Activated T-cell treated with anti-CD3 and anti-CD28 coated beads for 4 hours (primary cell): Measurements from ENCODE around the gene RPS27.

Source experiments
- DNase-seq: peaks from one replicate; pipeline ENCODE4 v3.0.0-alpha.2; 2020

Gene RPS27

GRCh38 chr1:153990468-153991150 lies at the start of gene RPS27:
Gene RPS27 (plus strand): TSS chr1:153990762. CDS start chr1:153990797, 35 bp downstream.
- DNase-seq = peak; percentile 79

DNA sequence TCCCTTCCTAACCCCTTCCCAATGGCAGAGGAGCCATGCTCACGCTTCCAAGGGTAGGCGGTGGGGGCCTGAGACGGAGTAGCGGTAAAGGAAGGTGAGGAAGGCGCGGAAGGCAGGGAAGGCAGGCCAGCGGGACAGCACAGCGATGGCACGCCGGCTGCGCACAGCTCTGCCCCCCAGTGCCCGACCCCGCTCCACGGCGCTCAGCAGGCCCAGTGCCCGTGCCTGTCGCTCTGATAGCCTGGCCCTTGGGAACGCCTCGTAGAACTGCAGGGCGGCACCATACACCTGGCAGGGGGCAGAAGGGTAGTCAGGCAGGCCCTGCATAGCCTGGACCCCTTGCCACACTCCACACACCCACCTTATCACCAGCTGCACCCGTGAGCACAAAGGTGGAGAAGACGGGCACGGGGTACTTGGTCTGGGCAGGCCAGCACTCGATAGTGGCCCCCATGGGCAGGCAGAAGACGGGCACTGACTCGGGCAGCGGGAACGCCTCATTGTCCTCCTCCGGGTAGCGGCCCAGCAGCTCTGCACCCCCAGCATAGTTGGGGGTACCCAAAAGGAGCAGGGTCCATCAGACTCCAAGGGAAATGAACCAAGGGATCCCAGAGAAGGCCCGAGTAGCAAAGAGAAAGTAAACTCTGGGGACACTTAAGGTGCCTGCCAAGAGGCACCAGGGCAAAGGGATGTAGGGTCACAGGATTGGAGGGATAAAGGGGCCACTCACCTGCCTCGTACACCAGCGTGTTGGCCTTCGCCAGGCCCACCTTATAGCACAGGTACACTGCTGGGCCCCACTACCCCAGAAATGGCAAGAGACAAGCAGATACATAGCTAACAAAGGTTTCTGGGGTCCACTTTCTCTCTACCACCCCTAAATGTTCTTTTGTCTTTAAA lies 48.5 kb upstream of the RPS27 start:
- no peak for DNase-seq

- DNase-seq = no peak
Observed at GRCh38 chr1:153942766-153943549, 47.6 kb upstream of the RPS27 start.

DNA sequence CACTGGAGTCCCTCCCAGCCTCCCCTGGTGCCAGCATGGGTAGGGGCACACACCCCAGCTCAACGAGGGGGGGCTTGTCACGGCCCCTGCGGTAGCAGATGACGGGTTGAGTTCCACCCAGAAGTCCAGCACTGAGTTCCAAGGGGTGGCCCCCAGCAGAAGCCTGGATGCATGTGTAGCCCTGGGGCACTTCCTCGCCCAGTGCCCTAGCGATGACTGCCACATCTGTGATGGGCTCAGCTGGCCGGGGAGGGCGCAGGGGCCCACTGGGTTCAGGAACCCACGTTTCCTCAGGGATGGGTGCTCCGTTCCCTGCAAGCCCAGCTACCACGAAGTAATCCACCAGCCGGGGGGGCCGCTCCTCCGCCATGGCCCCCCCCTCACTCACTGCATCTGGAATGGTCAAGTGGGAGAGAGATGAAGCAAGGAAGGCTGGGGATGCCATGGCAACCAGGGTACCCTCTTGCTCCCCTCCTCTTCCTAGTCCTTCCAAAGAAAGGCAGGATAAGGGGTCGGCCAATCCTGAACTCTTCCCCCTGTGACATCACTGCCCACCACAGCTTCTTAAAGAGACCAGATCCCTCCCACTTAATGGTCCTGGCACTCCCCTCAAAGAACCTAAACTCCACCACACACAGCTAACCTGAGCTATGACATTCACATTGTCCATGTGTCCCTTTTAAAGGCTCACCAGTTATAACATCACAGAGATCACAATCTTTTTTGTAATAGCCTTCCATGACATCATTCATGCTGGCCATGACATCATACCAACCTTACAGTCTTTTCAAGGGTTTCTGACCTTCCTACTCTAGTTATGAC lies 46.3 kb upstream of the RPS27 start:
- no peak for DNase-seq

DNA sequence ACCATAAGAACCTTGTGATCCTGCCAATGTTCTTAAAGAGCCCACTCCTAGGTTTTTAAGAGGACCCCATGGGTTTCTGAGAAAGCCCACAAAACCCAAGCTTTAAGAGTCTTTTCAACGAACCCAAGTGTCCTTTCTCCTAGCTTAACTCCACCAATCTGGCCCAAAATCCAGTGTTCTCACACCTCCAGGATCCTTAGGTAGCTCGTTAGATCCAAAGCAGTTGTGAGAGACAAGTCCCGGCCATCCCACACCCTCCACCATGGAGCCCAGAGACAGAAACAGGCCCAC lies 45.8 kb upstream of the RPS27 start:
- DNase-seq = no peak

GRCh38 chr1:153945131-153945794 lies 45.3 kb upstream of the RPS27 start:
- peak; percentile 58 for DNase-seq

- peak; percentile 50 for DNase-seq
Observed at GRCh38 chr1:153945795-153946621, 44.6 kb upstream of the RPS27 start.

DNA sequence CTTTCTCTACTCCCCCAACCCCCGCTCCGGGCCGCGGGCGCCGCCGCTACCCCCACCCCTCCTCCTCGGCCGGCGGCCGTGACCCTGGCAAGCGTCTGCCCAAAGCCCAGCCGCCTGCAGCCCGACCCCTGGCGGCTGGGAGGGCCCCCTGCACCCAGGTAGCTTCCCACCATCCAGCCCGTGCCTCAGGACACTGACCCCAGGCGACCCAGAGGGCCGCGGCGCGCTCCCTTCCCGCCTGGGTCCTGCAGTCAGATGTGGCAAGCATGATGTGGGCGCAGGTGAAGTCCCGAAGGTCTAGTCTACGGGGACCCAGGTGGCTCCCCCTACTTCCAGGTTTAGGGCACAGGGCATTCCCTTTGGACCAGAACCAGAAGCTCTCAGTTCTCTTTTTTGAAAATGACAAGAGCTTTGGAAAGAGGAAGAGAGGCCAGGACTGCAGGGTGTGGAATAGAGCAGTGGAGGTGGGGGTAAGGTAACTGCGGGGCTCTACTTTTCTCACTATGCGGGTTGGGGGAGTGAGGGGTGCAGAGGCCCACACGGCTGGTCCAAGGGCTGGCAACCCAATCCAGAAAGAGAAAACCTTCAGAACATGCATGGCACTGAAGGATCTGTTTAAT lies 43.8 kb upstream of the RPS27 start, which contains the start of gene DENND4B:
Gene DENND4B (minus strand): TSS at position 97 of the 620 bp plus-strand sequence. CDS start 2,344 bp downstream, outside the sequence.
- DNase-seq = peak; percentile 55

GRCh38 chr1:153951183-153951582 lies 39.4 kb upstream of the RPS27 start:
- no peak for DNase-seq

- DNase-seq = no peak
Observed at GRCh38 chr1:153951801-153952200, 38.8 kb upstream of the RPS27 start.

GRCh38 chr1:153953859-153954365 lies 36.6 kb upstream of the RPS27 start:
- no peak for DNase-seq

GRCh38 chr1:153954826-153955225 lies 35.7 kb upstream of the RPS27 start:
- no peak for DNase-seq

DNA sequence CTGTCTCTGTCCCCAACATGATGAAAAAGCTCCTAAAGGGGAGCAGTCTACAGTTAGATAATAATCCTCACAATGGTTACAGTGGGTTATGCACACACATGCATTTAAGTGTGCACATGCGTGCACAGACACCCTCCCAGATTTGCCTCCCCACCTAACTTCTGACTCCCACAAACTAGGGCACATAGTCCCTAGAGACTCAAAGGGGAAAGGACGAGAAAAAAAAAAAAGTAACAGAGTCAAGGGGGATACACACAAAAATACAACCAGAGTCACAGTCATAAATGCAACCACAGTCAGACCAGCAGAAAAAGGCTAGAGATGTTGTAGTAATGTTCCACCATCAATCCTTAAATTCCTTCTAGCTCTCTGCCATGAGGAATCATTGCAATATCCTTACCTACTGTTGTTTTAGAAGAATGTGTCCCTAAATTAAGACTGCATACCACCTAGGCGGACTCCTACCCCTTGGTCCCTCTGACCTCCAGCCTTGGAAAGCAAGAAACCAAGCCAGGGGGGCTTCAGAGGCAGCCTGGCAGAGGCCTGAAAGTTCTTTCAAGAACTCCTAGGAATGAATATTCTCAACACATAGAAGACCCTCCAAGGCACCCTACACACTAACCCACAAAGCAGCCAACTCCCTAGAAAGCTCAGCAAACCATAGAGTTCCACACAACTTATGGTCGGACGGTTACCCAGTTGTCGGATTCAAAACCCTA lies 33.4 kb upstream of the RPS27 start:
- no peak for DNase-seq

DNA sequence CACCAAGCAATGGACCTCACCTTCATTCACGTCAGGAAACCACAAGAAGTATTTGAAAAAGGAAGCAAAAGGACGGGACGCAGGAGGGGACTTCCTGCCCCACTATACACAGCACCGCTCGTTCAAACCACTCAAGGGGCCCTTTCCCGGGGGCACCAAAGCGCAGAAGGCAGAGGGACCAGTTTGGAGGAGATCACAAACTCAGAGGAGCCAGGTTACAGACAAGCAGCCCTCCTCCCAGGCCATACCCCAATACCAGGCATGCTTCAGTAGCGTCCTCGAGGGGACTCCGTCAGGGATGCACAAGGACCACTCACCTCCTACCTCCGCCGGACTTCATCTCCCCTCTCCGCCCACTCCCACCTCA lies 32.8 kb upstream of the RPS27 start:
- no peak for DNase-seq

- peak; percentile 97 for DNase-seq
Observed at GRCh38 chr1:153958111-153958960, 32.2 kb upstream of the RPS27 start, which contains the start of gene CRTC2. Gene CRTC2 (minus strand): TSS chr1:153958612. CDS start chr1:153958497, 115 bp downstream.

DNA sequence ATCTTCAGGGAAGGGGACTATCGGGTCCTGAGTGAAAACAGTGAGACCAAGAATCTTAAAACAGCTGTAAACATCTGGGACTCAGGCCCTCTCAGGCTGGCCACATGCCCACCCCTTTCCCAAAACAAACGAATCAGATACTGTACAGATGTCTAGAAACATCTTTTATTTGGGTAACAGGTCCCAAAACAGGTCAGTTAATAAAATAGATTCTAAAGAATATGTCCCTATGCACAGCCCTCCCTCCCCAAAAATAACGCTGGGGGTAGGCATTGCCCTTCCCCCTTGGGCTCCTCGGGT lies 31.7 kb upstream of the RPS27 start:
- DNase-seq = no peak

GRCh38 chr1:153959454-153959853 lies 31.1 kb upstream of the RPS27 start:
- DNase-seq = no peak

- DNase-seq = no peak
Observed at GRCh38 chr1:153960206-153960605, 30.4 kb upstream of the RPS27 start.

DNA sequence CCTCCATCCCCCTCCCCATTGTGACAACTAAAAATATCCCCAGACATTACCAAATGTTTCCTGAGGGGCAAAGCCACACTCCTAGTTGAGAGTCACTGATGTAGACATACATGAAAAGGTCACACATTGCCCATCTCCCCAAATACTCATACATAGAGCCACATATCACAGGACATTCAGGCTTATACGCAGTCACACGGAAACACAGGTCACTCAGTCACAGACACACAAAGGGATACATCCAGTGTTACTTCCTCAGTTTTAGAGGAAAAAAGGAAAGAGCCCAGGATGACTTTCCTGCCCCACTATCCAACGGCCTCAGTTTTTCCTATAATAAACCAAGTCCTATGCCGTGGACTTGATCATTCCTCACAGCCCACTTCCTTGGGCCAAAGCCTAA lies 29.1 kb upstream of the RPS27 start:
- no peak for DNase-seq
